LoVo (cell line): ENCODE measurements around the gene ANKAR.

ENCODE experiments used
- DNase-seq: peaks from one replicate; pipeline ENCODE4 v3.0.0-alpha.2; 2016; ENCODE audit warnings: low spot score

ANKAR gene

GRCh38 chr2:189719571-189719970 lies 45.1 kb downstream of the ANKAR start:
- no peak for DNase-seq

GRCh38 chr2:189723192-189723591 lies 48.7 kb downstream of the ANKAR start:
- DNase-seq = no peak
